TTC549 (cell line): ENCODE results near the gene PHACTR3.

Experiments used
- FAIRE-seq: peaks from 2 replicates; lab custom pipeline; 2012; peaks lifted over from hg19 to GRCh38; lab: Jason Lieb, UNC

The PHACTR3 gene

GRCh38 chr20:59672576-59672975 lies 68.2 kb downstream of the PHACTR3 start:
- no peak for FAIRE-seq

DNA sequence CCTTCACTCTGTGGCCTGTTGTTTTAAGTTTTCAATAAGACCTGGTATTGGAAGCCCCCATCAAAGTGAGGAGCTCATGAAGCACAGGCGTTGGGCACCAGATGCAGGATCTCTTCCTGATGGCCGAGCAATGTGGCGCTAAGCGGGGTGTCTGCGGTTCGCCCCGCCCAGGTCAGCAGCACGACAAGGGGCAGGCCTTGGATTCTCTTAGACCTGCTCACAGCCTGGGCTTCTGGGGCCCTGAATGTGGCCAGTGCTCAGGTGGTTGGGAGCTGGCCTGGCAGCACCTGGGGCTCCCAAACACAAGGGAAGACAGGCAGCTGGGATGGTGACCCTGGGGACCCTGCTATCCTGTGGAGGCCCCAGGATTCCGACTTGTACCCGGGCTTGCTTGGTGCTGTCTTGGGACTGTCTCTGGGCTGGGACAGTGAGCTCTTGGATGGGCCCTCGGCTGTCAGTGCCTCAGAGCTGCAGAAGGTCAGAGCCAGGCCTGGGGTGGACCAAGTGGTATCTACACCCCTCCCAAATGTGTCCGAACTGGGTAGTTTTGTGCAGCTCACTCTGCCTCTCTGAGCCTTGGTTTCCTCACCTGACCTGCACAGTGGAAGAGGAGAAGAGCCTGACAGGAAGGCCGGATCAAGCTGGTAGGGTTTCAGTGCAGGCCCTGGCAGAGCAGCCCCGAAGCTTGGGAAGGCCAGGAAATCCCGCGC lies 69.1 kb downstream of the PHACTR3 start:
- FAIRE-seq: no peak

- no peak for FAIRE-seq
Observed at GRCh38 chr20:59673998-59674445, 69.7 kb downstream of the PHACTR3 start.

GRCh38 chr20:59676126-59676850 lies 71.9 kb downstream of the PHACTR3 start:
- FAIRE-seq: no peak

DNA sequence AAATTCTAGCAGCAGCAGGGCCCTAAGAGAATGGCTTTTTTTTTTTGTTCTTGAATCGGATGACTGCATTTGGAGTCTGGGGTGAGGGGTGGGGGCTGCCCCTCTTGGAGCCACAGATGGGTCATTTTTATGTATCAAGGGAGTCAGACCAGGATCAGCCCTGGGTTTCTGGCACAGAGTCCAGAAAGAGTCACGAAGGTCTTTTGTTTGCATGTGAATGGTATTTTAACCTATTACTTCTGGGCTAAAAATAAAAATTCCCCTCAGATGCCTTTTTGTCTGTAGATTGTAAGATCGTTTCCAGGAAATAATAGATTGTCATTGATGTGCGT lies 72.5 kb downstream of the PHACTR3 start:
- no peak for FAIRE-seq

GRCh38 chr20:59677586-59677985 lies 73.2 kb downstream of the PHACTR3 start:
- FAIRE-seq: no peak

DNA sequence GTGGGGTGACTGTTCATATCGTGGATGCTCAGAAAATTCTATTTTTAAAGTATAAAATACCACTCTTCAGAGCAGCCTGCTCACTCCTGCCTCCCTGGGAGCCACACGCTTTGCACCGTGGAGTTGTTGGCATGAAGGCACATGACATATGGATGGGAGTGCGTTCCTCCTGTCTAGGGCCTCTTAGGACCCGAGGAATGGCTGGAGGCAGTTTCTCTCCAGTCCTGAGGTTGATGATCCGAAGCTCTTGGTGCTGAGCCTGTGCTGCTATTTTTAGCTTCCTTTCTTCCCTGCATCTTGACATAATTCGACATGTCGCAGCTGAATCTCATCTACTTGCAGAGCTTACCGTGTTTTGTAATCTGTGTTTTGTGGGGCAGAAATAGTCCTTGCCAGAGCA lies 73.9 kb downstream of the PHACTR3 start:
- FAIRE-seq: no peak

DNA sequence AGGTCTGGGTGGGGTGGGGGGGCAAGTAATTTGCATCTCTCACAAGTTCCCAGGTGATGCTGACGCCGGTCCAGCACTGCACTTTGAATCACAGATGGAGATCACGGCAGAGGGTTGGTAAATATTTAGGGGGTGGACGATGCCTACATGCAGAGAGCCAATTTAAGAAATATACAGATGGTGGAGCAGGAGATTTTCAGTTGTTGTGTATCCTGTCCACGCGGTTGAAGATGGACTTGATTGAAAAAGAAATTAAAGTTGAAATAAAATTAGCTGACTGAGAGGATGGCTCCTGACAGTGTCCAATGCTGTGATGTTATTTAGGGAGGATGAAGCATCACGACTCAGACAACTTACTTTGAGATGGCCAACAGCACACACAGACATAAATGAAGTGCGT lies 74.6 kb downstream of the PHACTR3 start:
- FAIRE-seq: no peak

DNA sequence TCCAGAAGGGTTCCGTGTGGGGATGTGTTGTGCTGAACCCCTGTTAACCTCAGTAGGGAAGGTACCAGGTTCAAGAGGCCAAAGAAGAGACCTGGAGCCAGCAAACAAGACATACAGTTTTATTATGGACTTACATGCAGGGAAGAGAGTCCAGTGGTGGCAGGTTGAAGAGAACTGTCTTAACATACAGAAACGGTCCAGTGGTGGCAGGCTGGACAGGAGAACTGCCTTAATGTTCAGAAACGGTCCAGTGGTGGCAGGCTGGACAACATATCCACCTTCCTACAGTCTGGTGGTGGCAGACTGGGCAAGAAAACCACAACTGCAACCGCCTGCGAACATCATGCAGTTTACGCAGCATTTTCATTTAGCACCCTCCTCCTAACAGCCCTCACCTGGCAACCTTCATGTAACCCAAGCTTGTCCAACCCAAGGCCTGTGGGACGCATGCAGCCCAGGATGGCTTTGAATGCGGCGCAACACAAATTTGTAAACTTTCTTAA lies 75.9 kb downstream of the PHACTR3 start:
- no peak for FAIRE-seq

GRCh38 chr20:59680852-59681251 lies 76.5 kb downstream of the PHACTR3 start:
- no peak for FAIRE-seq

DNA sequence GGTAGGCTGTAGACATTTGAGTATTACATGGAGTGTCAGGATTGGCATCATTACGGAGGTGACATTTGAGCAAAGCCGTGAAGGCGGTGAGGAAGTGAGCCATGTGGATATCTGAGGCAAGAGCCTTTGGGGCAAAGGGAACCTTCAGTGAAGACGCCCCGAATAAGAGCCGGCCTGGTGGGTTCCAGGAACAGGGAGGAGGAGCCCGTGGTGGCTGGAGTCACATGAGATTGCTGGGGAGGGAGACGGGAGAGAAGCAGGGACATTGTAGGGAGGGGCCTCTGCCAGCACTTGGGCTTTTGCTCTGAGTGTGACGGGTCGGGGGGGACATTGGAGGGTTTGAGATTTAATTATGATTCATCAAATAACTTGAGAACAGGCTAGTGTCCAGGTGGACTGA lies 78.3 kb downstream of the PHACTR3 start:
- FAIRE-seq: no peak

GRCh38 chr20:59683181-59683580 lies 78.8 kb downstream of the PHACTR3 start:
- FAIRE-seq: no peak

- FAIRE-seq: no peak
Observed at GRCh38 chr20:59684685-59685242, 80.4 kb downstream of the PHACTR3 start.

DNA sequence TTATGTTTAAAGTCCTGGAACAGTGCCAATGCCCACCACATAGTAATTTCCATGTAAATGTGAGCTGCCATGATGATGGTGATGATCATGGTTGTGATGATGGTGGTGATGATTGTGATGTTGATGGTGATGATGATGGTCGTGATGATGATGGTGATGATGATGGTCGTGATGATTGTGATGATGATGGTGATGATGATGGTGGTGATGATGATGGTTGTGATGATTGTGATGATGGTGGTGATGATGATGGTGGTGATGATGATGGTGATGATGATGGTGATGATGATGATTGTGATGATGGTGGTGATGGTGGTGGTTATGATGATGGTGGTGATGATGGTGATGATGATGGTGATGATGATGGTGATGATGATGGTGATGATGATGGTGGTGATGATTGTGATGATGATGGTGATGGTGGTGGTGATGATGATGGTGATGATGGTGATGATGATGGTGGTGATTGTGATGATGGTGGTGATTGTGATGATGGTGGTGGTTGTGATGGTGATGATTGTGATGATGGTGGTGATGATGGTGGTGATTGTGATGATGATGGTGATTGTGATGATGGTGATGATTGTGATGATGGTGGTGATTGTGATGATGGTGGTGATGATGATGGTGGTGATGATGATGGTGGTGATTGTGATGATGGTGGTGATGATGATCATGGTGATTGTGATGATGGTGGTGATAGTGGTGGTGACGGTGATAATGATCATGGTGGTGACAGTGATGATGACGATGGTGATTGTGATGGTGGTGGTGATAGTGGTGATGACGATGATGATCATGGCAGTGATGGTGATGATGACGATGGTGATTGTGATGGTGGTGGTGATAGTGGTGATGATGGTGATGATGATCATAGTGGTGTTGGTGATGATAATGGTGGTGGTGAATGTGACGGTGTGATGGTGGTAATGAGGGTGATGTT lies 82.3 kb downstream of the PHACTR3 start:
- no peak for FAIRE-seq

DNA sequence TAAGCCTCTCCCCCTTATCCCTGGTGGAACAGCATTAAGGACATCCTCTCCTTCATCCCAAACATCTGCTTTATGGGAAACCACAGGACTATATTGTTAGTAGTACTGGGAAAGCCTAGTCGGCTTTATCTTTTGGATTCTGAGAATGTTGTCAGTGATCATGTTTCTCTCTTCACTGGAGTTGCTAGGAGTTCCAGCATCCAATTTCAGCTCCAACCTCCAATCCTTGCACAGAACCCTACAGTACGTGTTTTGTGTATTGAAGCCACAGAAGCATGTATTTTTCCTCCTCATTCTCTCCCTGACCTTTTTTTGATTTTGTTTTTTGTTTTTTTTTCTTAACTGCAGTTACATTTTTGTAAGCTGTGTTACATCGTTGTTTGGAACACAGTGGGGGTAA lies 84.0 kb downstream of the PHACTR3 start:
- FAIRE-seq: no peak

GRCh38 chr20:59688999-59689398 lies 84.7 kb downstream of the PHACTR3 start:
- FAIRE-seq: no peak

GRCh38 chr20:59690101-59690500 lies 85.8 kb downstream of the PHACTR3 start:
- FAIRE-seq: no peak

DNA sequence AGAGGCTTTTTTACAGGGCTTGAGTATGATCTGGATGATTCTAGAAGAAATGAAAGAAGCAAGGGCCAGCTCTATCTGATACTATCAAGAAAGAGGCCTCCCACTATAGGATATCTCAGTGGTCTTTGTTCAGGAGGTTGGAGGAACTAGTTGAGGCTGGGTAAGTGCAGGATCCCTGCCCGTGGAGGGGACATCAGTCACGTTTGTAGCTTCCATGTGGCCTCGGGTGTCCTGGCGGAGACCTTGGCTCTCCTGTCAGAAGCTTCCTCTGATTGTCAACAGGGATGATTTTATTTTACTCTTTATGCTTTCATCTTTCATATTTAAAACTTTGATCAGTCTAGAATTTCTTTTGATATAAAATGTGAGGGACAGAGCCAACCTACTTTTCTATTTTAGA lies 86.6 kb downstream of the PHACTR3 start:
- FAIRE-seq: no peak

DNA sequence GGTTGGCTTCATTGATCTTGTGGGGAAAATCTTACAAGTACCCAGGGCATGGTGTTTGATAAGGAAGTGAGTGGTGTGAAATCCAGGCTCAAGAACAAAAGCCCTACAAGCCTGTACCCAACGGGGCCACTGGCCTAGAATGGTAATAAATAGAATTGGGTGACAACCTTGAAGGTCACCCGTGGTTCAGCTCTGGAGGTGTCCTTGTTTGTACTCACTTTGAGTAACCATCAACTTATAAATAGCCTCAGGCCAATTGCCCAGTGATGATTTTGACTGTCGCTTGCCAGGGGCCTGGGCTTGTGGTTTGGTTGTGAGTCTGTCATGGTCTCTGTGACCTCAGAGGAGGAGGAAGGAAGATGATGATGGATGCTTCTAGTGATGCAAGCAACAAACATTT lies 87.8 kb downstream of the PHACTR3 start:
- FAIRE-seq: no peak

DNA sequence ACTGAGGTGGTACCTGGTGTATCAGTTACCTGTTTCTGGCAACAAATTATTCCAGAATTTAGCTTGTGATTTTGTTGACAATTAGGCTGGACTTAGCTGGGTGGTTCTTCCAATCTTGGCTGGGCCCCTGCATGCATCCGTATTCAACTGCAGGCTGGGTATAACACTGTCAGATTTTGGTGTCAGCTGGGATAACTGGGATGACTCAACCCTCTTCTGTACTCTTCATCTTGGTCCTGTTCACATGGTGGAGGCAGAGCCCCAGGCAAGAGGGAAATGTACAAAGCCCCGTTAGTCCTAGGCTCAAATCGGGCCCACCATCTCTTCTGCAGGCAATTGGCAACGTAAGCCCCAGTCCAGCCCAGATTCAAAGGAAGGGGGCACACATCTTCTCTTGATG lies 89.2 kb downstream of the PHACTR3 start:
- no peak for FAIRE-seq

DNA sequence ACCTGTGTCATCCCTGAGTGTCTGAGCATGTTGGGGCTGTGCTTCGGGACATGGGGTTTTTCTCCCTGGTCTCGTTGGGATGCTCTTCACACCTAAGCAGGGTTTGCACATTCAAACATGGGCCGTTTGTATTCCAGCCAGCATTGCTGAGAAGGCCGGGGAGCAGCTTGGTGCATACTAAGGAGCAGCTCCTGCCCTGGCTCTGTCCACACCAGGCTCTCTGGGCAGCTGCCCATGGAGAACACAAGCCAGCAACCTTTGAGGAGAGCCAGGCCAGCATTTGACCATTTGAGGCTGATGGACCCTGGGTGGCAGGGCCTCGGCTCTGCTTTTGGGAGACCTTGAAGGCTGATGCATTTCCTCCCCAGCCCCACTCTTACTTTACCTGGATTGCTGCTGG lies 92.1 kb downstream of the PHACTR3 start:
- FAIRE-seq: no peak

GRCh38 chr20:59697068-59697467 lies 92.7 kb downstream of the PHACTR3 start:
- no peak for FAIRE-seq
